Prostate gland (tissue), 2 donors: ENCODE data around the gene SPPL2A.

Source experiments
- POLR2A ChIP-seq: fragments of 450-650 bp; IDR thresholded peaks from one replicate; pipeline ENCODE4 v1.6.1; 2016; ENCODE audit warnings: antibody characterized with exemption, mild to moderate bottlenecking
- POLR2AphosphoS5 ChIP-seq: sonication (generic); formaldehyde crosslinking; IDR thresholded peaks from one replicate; pipeline ENCODE4 v1.6.1; 2017; ENCODE audit warnings: antibody characterized with exemption
- TF ChIP-seq, protein P1 (sequence below), 4 experiments: fragments of 200-600 bp in 2 of 4; fragments of 450-650 bp in 2 of 4; sonication (generic) in 2 of 4; IDR thresholded peaks; 1 replicate in 3 of 4; 2 replicates in 1 of 4; pipeline ENCODE4 v1.5.1; 2016 to 2019; ENCODE audit warnings: antibody characterized with exemption in 4 of 4, mild to moderate bottlenecking in 2 of 4, moderate library complexity in 2 of 4

DNA sequence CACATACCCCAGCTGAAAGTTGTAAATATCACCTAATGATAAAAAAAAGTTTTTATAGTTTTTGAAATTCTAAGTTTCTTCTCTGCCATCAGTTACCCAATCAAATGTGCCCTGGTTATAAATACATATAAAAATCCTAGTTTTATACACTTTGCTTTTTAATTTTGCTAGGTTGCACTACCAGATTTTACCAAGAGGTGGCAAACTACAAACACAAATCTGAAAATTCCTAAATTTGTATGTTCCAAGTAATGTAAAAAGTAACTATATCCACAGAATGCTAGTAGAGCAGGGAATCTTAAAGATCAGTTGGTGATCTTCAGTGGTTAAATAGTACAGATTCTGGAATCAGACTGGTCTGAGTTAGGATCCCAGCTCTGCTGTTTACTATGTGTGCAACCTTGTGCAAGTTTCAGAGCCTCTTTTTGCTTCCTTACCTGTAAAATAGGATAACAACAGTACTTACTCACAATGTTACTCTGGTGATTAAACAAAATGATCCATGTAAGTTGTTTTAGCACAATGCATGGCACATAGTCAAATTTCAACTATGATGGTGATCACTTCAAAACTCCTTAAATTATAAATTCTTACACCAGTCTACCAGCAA, 89.9 kb downstream of the SPPL2A start:
- TF ChIP-seq, protein P1, sequence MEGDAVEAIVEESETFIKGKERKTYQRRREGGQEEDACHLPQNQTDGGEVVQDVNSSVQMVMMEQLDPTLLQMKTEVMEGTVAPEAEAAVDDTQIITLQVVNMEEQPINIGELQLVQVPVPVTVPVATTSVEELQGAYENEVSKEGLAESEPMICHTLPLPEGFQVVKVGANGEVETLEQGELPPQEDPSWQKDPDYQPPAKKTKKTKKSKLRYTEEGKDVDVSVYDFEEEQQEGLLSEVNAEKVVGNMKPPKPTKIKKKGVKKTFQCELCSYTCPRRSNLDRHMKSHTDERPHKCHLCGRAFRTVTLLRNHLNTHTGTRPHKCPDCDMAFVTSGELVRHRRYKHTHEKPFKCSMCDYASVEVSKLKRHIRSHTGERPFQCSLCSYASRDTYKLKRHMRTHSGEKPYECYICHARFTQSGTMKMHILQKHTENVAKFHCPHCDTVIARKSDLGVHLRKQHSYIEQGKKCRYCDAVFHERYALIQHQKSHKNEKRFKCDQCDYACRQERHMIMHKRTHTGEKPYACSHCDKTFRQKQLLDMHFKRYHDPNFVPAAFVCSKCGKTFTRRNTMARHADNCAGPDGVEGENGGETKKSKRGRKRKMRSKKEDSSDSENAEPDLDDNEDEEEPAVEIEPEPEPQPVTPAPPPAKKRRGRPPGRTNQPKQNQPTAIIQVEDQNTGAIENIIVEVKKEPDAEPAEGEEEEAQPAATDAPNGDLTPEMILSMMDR (IDR thresholded peaks at IDR 0.05) = peak; percentile 38 to 85 (median 78)
- TF ChIP-seq POLR2A (no peak), POLR2AphosphoS5 (no peak)
